GM04503 (cell line): Measurements from ENCODE around the gene MPO.

Source experiments
- DNase-seq: peaks from one replicate; pipeline ENCODE4 v3.0.0-alpha.2; 2012; ENCODE audit warnings: low read depth

MPO gene

GRCh38 chr17:58231641-58232040, 49.1 kb downstream of the MPO start:
- peak; percentile 31 for DNase-seq

- no peak for DNase-seq
Observed at GRCh38 chr17:58229881-58230280, 50.9 kb downstream of the MPO start.

GRCh38 chr17:58229384-58229783, 51.4 kb downstream of the MPO start:
- DNase-seq = no peak

- no peak for DNase-seq
Observed at GRCh38 chr17:58228679-58229078, 52.1 kb downstream of the MPO start.

- DNase-seq = no peak
Observed at GRCh38 chr17:58227733-58228132, 53.0 kb downstream of the MPO start.

GRCh38 chr17:58224315-58224714, 56.4 kb downstream of the MPO start:
- peak; percentile 34 for DNase-seq
